GM06990 (cell line): ENCODE data around the gene MIDN.

Source experiments
- DNase-seq: peaks from one replicate; pipeline ENCODE4 v3.0.0-alpha.2; 2011; ENCODE audit not compliant: insufficient read length; ENCODE audit errors: extremely low read depth
- H3K27me3 ChIP-seq: replicated peaks from 2 replicates; pipeline ENCODE4 v1.6.0; 2011; ENCODE audit warnings: low read length; ENCODE audit not compliant: control insufficient read depth, insufficient read depth
- H3K36me3 ChIP-seq: 2 replicates; pipeline ENCODE4 v1.5.1; 2011; ENCODE audit warnings: low read length; ENCODE audit not compliant: control insufficient read depth, insufficient read depth
- H3K4me3 ChIP-seq: replicated peaks from 2 replicates; pipeline ENCODE4 v1.5.1; 2011; ENCODE audit warnings: low read depth, mild to moderate bottlenecking, control low read depth, low read length
- TF ChIP-seq, protein P1 (sequence below): IDR thresholded peaks from 2 replicates; pipeline ENCODE4 v1.5.1; 2011; ENCODE audit warnings: low read length, control low read depth, mild to moderate bottlenecking, inconsistent platforms; ENCODE audit not compliant: insufficient read depth, poor library complexity, severe bottlenecking

MIDN gene

DNA sequence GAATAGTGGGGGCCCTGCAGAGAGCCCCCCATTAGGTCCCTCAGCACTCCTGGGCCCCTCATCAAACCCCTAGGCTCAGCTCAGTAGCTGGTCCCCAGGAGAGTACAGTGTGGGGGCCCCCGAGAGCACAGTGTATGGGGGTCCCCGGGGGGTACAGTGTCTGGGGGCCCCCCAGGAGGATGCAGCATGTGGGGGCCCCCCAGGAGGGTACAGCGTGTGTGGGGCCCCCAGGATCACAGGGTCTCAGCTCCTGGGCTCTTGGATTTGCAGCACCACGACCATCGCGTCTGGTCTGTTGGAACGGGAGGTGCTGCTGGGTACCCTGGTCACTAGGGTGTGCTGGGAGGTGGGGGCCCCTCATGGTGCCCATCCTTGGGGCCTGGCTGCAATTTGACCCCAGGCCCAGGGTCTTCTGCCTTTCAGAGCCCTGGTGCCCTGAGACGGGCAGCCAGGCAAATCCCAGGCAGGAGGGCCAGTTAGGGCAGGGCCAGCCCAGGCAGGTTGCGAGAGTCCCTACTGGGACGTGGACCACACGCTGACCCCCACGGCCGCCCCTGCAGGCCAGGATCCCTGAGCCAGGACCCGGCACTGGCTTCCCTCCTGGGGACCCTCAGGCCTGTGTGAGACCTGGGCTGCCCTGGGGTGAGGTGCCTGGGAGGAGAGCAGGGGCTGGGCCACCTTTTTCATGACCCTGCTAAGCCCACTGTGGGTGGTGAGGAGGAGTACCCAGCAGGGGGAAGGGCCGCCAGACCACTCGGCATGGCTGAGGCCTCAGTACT, 24.1 kb upstream of the MIDN start:
- DNase-seq, result no peak
- TF ChIP-seq, protein P1, sequence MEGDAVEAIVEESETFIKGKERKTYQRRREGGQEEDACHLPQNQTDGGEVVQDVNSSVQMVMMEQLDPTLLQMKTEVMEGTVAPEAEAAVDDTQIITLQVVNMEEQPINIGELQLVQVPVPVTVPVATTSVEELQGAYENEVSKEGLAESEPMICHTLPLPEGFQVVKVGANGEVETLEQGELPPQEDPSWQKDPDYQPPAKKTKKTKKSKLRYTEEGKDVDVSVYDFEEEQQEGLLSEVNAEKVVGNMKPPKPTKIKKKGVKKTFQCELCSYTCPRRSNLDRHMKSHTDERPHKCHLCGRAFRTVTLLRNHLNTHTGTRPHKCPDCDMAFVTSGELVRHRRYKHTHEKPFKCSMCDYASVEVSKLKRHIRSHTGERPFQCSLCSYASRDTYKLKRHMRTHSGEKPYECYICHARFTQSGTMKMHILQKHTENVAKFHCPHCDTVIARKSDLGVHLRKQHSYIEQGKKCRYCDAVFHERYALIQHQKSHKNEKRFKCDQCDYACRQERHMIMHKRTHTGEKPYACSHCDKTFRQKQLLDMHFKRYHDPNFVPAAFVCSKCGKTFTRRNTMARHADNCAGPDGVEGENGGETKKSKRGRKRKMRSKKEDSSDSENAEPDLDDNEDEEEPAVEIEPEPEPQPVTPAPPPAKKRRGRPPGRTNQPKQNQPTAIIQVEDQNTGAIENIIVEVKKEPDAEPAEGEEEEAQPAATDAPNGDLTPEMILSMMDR, result no peak
- Histone ChIP-seq H3K36me3 (peaks cover 23% of the 10 kb centered on the region), H3K27me3 (no peaks in the 10 kb centered on the region), H3K4me3 (no peak overlapping the region)

DNA sequence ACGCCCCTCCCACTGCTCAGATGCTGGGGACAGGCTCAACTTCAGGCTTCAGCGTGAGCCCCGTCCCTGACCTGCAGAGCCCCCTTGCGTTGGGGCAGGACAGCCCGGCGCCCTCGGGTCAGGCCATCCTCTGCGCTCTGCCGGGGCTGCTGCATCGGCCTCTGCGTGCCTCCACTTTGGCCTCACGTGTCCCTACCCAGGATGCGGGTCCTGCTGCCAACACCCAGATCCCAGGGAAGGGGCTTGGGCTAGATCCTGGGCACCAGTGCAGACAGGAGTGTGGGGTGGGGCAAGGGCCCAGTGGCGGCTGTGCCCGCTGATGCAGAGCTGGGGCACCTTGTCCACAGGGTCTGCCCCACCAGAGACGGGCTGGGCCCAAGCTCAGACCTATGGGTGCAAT, 23.5 kb upstream of the MIDN start:
- H3K36me3 ChIP-seq, result peaks cover 22% of the 10 kb centered on the region
- H3K27me3 ChIP-seq, result no peaks in the 10 kb centered on the region
- DNase-seq, result no peak
- no peak overlapping the region for H3K4me3 ChIP-seq
- TF ChIP-seq, protein P1, result no peak

DNA sequence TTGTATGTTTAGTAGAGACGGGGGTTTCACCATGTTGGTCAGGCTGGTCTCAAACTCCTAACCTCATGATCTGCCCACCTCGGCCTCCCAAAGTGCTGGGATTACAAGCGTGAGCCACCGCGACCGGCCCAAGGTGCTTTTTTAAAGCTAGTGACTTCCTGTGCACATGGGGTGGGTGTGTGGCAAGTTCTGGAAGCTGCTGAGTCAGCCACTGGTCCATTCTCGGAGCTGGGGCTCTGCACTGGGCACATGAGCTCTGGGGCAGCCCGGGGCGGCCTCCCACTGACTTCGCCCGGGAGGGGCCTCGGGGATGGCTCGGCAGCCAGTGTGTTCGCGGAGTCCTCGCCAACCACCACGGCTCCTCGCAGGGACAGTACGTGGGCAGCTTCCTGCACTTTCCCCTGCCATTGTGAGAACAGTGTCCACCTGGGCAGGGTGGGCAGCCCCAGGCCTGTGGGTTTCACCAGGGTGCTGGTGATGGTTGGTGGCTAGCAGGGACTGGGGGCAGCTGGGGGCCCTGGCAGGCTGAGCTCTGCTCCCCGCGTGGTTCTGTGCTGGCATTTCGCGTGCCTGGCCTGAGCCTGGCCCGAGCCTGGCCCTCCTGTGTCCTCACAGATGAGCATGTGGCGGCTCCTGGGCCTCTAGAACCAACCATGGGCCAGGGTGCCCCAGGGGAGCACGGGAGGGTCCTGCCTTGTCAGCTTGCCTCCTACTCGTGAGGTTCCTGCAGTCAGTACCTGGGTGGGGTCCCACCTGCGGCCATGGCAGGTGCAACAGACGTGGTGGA, 22.8 kb upstream of the MIDN start:
- Histone ChIP-seq H3K4me3 (no peak overlapping the region), H3K27me3 (no peaks in the 10 kb centered on the region), H3K36me3 (peaks cover 20% of the 10 kb centered on the region)
- no peak for DNase-seq
- TF ChIP-seq, protein P1, result no peak

DNA sequence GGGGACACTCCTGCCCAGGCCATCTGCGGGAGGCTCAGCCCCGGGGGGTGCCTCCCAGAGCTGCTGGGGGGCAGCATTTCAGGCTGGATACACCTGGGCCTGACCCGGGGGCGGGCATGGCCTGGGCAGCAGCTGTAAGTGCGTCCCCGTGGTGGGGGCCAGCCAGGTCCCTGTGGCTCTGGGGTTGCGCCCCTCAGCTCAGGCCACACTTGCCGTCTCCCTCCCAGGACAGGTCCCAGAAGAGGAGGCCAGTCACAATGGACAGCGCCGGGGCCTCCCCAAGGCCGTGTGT, 22.2 kb upstream of the MIDN start:
- DNase-seq, result no peak
- no peak overlapping the region for H3K4me3 ChIP-seq
- TF ChIP-seq, protein P1, result no peak
- H3K36me3 ChIP-seq, result peaks cover 15% of the 10 kb centered on the region
- H3K27me3 ChIP-seq, result no peaks in the 10 kb centered on the region

DNA sequence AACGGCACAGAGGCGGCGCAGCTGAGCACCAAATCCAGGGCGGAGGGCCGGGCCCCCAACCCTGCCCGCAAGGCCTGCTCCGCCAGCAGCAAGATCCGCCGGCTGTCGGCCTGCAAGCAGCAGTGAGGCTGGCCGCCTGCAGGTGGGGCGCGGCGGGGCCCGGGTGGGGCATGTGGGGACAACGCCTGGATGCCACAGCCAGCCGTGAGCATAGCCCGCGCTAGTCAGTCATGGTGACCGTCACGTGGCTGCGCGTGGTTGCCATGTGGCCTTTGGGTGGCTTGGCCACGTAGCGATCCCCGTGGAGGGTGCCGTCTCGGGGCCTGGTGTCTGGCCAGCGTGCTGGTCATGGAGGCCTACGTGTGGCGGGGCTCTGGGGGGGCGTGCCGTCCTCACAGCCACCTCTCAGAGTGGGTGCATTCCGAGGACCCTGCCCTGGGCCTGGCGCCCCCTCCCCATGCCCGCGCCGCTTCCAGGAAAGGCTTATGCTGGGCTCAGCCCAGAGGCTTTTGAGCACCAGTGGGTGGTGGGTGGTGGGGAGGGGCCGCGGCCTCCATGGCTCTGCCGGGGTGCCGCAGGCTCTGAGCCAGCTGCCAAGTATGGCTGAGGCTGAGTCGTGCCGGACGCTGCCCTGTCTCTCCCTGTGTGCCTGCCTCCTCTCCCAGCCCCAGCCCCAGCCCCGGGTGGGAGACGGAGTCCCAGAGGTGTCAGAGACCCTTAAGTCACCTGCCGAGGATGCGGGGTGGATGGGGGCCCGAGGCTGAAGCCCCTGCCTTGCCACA, 21.7 kb upstream of the MIDN start:
- DNase-seq, result no peak
- Histone ChIP-seq H3K36me3 (peaks cover 14% of the 10 kb centered on the region), H3K4me3 (no peak overlapping the region), H3K27me3 (no peaks in the 10 kb centered on the region)
- TF ChIP-seq, protein P1, result no peak
